Muscle layer of duodenum (tissue), 2 donors: ENCODE data around the gene NINJ2.

Experiments used
- H3K27ac ChIP-seq: one replicate; pipeline ENCODE4 v1.7.0; 2013; ENCODE audit warnings: mild to moderate bottlenecking, low read length
- H3K27me3 ChIP-seq: one replicate; pipeline ENCODE4 v1.7.0; 2013; ENCODE audit warnings: low read depth, mild to moderate bottlenecking, control low read depth, low read length
- H3K36me3 ChIP-seq, 2 donors: one replicate each; pipeline ENCODE4 v1.7.0; 2013; ENCODE audit warnings: low read length in 2 of 2, control low read depth in 1 of 2, mild to moderate bottlenecking in 1 of 2; ENCODE audit not compliant: insufficient read depth in 2 of 2, control insufficient read depth in 1 of 2
- H3K4me1 ChIP-seq, 2 donors: one replicate each; pipeline ENCODE4 v1.7.0; 2013; ENCODE audit warnings: low read length in 2 of 2, mild to moderate bottlenecking in 2 of 2, control low read depth in 1 of 2, moderate library complexity in 1 of 2; ENCODE audit not compliant: insufficient read depth in 2 of 2, control insufficient read depth in 1 of 2
- H3K4me3 ChIP-seq, 2 donors: one replicate each; pipeline ENCODE4 v1.7.0; 2013; ENCODE audit warnings: low read length in 2 of 2, low read depth in 1 of 2, mild to moderate bottlenecking in 1 of 2
- H3K9me3 ChIP-seq, 2 donors: one replicate each; pipeline ENCODE4 v1.7.0; 2013; ENCODE audit warnings: low read length in 2 of 2, control low read depth in 1 of 2, mild to moderate bottlenecking in 1 of 2; ENCODE audit not compliant: control insufficient read depth in 1 of 2
- donor health status: healthy.

The NINJ2 gene

GRCh38 chr12:541676-542324 is 121.4 kb downstream of the NINJ2 start:
- H3K4me3 ChIP-seq, result no peak overlapping the region
- no peaks in the 10 kb centered on the region for H3K27me3 ChIP-seq
- no peaks in the 10 kb centered on the region for H3K36me3 ChIP-seq
- H3K4me1 ChIP-seq, result peaks cover 0 to 6% of the 10 kb centered on the region in 2 donors
- H3K27ac ChIP-seq, result no peak overlapping the region
- no peaks in the 10 kb centered on the region for H3K9me3 ChIP-seq

- Histone ChIP-seq H3K4me1 (no peaks in the 10 kb centered on the region), H3K4me3 (no peak overlapping the region), H3K27me3 (no peaks in the 10 kb centered on the region), H3K27ac (peak overlapping the region; percentile 51), H3K36me3 (no peaks in the 10 kb centered on the region), H3K9me3 (no peaks in the 10 kb centered on the region)
These were observed 123.5 kb downstream of the NINJ2 start for GRCh38 chr12:539540-540310.

- no peaks in the 10 kb centered on the region for H3K36me3 ChIP-seq
- no peaks in the 10 kb centered on the region for H3K27me3 ChIP-seq
- no peaks in the 10 kb centered on the region for H3K9me3 ChIP-seq
- H3K4me1 ChIP-seq, result no peaks in the 10 kb centered on the region
- peak overlapping the region; percentile 51 for H3K27ac ChIP-seq
- H3K4me3 ChIP-seq, result no peak overlapping the region
These were observed 124.3 kb downstream of the NINJ2 start for GRCh38 chr12:538731-539539.

- Histone ChIP-seq H3K9me3 (no peaks in the 10 kb centered on the region), H3K27me3 (no peaks in the 10 kb centered on the region), H3K36me3 (no peaks in the 10 kb centered on the region), H3K4me1 (no peaks in the 10 kb centered on the region), H3K4me3 (no peak overlapping the region), H3K27ac (no peak overlapping the region)
These were observed 125.5 kb downstream of the NINJ2 start for GRCh38 chr12:537772-538171.

GRCh38 chr12:536751-537245 is 126.4 kb downstream of the NINJ2 start:
- no peaks in the 10 kb centered on the region for H3K27me3 ChIP-seq
- H3K9me3 ChIP-seq, result peaks cover 6 to 10% of the 10 kb centered on the region in 2 donors
- no peaks in the 10 kb centered on the region for H3K36me3 ChIP-seq
- no peak overlapping the region for H3K4me3 ChIP-seq
- H3K27ac ChIP-seq, result no peak overlapping the region
- no peaks in the 10 kb centered on the region for H3K4me1 ChIP-seq

- Histone ChIP-seq H3K36me3 (no peaks in the 10 kb centered on the region), H3K9me3 (peaks cover 6 to 10% of the 10 kb centered on the region in 2 donors), H3K4me3 (no peak overlapping the region), H3K27ac (no peak overlapping the region), H3K27me3 (no peaks in the 10 kb centered on the region), H3K4me1 (no peaks in the 10 kb centered on the region)
These were observed 127.8 kb downstream of the NINJ2 start for GRCh38 chr12:535396-535795.

- Histone ChIP-seq H3K27ac (no peak overlapping the region), H3K4me1 (no peaks in the 10 kb centered on the region), H3K4me3 (no peak overlapping the region), H3K36me3 (no peaks in the 10 kb centered on the region), H3K27me3 (no peaks in the 10 kb centered on the region), H3K9me3 (peaks cover 6 to 10% of the 10 kb centered on the region in 2 donors)
These were observed 129.0 kb downstream of the NINJ2 start for GRCh38 chr12:534216-534615.

- Histone ChIP-seq H3K27me3 (no peaks in the 10 kb centered on the region), H3K4me3 (no peak overlapping the region), H3K9me3 (peaks cover 6 to 10% of the 10 kb centered on the region in 2 donors), H3K36me3 (no peaks in the 10 kb centered on the region), H3K27ac (no peak overlapping the region), H3K4me1 (no peaks in the 10 kb centered on the region)
These were observed 129.5 kb downstream of the NINJ2 start for GRCh38 chr12:533718-534117.

GRCh38 chr12:532908-533565 is 130.2 kb downstream of the NINJ2 start:
- Histone ChIP-seq H3K36me3 (no peaks in the 10 kb centered on the region), H3K4me3 (no peak overlapping the region), H3K27me3 (no peaks in the 10 kb centered on the region), H3K27ac (no peak overlapping the region), H3K4me1 (no peaks in the 10 kb centered on the region), H3K9me3 (peaks cover 6 to 10% of the 10 kb centered on the region in 2 donors)

- H3K27me3 ChIP-seq, result no peaks in the 10 kb centered on the region
- no peak overlapping the region for H3K27ac ChIP-seq
These were observed 131.2 kb downstream of the NINJ2 start for GRCh38 chr12:531951-532585.

More at GRCh38 chr12:531951-532585, 131.2 kb downstream of the NINJ2 start:
- Histone ChIP-seq H3K36me3 (no peaks in the 10 kb centered on the region), H3K4me3 (no peak overlapping the region), H3K9me3 (peaks cover 6 to 10% of the 10 kb centered on the region in 2 donors), H3K4me1 (no peaks in the 10 kb centered on the region)
